HG02970 (cell line): Measurements from ENCODE around the gene ZBTB16.

ENCODE experiments used
- ATAC-seq: cut with Tn5 transposase; IDR thresholded peaks from one replicate; pipeline ENCODE4 v1.9.1; 2021; ENCODE audit warnings: mild to moderate bottlenecking, moderate library complexity, moderate number of reproducible peaks; ENCODE audit not compliant: unreplicated experiment, low FRiP score

The ZBTB16 gene

DNA sequence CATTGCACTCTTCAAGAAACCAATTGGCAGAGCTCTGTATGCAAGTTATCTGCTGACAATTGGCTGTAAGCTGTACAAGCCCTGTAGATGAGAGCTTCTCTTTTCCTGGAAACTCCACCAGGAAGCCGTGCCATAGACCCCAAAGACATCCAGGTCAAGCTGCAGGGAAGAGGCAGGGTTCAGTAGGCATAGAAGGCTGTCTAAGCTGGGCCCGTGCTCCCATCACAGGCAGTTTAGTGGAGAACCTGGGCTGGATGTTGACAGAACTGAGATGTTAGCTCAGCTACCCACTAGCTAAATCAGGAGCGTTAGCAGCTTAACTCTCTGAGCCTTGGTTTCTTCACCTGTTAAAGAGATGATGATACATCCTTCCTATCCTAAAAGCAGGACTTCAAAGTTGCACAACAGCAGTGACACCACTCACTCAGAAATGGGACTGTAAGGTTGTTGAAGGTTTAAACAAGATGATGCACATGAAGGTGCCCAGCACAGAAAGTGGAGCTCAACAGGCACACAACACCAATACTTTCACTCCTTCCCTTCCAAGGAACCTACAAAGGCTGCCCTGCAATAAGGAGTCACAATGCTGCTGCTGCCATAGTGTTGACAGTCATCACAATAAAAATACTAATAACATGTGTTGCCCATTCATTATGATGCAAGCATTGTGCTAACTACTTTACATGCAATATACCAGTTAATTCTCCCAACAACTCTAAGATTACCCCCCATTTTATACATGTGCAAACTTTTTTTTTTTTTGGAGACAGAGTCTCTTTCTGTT lies 115.4 kb downstream of the ZBTB16 start:
- no peak for ATAC-seq

- no peak for ATAC-seq
Observed at GRCh38 chr11:114175706-114176105, 116.2 kb downstream of the ZBTB16 start.

- ATAC-seq: no peak
Observed at GRCh38 chr11:114176321-114176720, 116.8 kb downstream of the ZBTB16 start.

DNA sequence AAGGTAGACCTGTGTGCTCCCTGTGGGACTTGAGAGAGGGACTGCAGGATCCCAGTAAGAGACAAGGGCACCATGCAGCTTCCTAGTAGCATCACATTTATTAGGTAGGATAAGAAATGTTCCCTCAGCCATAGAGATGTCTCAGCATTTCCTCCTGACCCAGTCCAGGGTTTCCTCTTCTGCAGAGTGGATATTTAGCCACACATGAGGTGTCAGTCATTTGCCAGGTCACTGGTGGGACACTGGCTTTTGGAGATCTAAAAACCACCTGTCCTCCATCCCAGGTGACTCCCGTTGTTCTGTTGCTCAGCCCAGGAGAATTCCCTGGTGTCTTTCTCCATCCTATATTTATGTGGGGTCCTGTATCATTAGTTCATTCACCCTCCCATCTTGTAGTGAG lies 119.1 kb downstream of the ZBTB16 start:
- ATAC-seq: no peak

DNA sequence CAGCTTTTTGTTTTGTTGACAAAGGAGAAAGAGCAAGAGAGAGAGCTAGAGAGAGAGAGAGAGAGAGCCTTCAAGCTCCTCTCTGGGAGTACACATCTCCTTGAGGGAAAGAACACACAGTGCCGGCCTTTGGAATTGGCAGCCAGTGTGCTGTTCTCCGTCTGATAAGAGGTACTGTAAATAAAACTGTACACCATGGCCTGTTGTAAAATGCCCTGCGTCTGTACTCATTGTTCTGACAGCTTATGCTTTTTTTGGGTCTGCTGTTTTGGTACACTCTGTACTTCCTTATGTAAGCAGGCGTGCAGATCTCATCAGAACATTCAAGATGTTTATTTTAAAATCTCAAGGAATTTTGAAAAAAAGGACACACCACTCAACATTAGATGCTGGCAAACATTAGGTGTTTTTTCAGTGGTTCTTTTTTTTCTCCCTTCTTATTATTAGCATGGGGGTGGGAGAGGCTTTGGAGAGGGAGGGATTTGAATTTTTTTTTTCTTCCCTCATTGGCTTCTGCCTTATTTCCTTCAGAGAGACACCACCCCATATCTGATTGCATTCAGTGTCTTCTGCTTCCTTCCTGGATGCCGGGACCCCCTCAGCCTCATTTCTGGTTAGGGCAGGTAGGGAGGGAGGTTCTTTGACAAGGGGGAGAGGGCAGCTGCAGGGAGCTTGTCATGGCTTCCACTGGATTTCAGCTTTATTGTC lies 119.9 kb downstream of the ZBTB16 start:
- ATAC-seq: no peak

GRCh38 chr11:114180301-114181055 lies 121.0 kb downstream of the ZBTB16 start:
- no peak for ATAC-seq

DNA sequence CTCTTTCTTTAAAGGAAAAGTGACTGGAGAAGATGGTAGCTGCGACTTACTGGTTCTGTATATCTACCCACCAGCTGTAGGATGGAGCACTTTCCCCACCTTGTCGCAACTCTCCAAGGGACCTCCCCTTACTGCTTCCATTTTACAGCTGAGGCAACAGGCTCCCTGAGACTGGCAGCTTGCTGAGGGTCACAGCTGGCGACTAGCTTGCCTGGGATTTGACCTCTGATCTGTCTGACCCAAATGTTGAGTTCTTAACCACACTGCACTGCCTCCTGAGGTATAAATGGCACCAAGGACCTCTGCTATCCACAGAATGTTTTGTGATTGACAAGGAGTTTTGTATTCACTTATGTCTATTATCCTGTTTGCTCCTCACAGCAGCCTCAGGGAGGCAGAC lies 121.7 kb downstream of the ZBTB16 start:
- ATAC-seq: no peak

DNA sequence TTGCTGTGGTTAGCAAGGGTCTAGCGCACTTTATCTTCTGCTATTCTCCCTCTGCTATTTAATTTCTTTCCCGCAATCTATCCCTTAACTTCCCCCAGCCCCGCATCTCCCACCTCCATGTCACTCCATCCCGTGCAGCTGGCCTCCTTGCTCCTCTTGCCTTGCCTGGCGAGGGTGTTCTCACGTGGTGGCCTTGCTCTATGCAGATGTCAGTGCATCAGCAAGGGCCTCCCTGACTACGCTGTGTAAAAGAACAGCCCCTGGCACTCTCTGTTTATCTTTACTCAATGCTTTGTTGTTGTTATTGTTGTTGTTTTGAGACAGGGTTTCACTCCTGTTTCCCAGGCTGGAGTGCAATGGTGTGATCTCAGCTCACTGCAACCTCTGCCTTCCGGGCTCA lies 122.2 kb downstream of the ZBTB16 start:
- no peak for ATAC-seq

DNA sequence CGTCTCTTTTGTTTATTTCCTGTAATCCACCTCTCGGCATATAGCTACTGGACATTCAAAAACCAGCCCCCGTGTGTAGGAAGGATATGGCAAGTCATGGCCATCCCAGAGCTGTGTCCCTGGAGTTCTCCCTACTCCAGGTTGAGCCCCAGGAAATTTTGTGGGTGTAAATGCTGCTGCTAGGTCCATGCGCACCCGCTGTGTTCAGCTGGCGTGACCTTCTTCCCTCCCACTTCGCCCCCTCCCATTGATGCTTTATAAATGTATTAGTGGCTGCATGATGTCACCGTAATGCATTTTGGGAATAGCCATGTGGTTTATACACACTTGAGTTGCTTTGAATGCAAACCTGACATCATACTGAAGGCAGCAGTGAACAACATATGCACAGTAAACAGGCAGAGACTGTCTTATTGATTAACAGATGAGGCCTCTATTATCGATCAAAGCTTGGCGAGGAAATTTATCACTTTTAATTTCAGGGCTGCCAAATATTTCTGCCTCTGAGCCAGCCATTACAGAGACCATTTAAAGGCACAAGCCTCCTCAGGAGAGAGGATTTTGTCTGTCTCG lies 123.0 kb downstream of the ZBTB16 start:
- no peak for ATAC-seq

DNA sequence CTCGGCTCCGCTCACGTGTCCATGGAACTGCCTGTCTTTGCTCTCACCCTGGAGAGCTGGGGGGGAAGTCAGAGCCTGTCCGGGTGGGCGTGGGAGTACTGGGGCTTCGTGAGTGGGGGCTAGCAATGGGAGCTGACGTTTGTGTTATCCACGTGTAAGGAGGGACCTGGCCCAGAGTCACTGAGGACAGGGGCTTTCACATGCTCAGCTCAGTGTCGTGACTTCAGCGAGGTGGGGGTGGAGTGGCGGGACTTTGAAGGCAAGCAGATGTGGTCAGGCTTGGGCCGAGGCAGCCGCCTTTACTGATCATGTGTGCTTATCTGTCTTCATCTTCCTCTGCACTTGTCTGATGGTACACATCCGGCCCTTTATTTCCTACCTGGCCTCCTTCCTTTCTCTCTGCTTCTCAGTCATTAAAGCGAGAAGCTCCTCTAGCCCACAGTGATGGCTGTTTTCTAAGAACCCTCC lies 123.6 kb downstream of the ZBTB16 start:
- ATAC-seq: no peak

DNA sequence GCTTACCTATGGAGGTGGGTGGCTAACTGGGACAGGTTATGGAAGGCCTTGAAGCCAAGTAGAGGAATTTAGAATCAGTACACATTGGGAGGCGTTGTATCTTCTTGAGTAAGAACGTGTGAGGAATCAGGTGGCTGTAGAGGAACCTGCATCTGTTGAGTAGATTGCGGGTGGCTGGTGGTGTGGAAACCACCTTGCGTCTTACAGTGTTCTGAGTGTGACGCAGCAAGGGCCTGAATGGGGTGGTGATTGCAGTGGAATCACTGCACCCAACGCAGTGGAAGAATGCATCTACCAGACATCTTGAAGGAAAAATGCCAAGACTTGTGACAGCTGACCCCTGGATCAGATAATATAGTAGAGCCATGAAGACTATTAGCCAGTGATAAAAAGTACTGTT lies 125.9 kb downstream of the ZBTB16 start:
- no peak for ATAC-seq

GRCh38 chr11:114187173-114187572 lies 127.7 kb downstream of the ZBTB16 start:
- no peak for ATAC-seq

- ATAC-seq: no peak
Observed at GRCh38 chr11:114188851-114189570, 129.5 kb downstream of the ZBTB16 start.

- no peak for ATAC-seq
Observed at GRCh38 chr11:114190630-114191029, 131.1 kb downstream of the ZBTB16 start.

DNA sequence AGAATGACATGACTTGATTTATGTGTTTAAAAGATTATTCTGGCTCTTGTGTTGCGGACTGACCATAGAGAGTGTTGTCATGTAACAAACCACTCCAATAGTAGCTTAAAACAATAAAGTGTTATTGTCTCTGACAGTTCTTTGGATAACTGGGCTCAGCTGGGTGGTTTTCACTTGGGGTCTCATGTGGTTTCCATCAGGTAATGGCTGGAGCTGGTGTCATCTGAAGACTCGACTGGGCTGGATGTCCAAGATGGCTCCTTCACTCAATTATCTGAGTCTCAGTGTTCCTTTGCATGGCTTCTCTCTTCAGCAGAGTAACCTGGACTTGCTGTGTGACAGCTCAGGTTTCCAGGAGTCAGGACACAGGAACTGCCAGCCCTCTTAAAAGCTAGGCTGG lies 132.4 kb downstream of the ZBTB16 start:
- no peak for ATAC-seq

DNA sequence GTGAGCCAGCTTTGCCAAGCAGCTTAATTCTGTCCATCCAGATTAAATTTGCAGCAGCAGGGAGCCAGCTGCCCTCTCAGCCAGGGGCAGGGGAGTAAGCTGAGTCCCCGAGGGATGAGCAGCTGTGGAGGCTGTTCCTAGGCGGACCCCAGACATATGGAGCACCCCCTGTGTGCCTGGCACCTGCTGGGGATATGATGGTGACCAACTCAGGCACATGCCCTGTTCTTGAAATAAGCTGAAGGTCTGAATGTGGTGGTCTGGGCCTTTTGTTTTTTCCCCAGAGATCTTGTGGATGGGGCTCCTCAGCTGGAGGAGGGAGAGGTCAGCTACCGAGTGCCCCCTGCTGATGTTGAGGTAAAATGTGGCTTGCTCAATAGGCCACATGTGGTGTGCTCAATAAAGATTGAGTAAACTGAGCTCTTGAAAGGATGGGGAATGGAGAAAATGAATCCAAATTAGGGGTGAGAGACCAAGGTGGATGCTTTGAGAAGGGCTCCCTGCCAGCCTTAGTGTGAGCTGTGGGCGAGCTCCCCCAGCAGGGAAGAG lies 133.4 kb downstream of the ZBTB16 start:
- no peak for ATAC-seq

- no peak for ATAC-seq
Observed at GRCh38 chr11:114193730-114194679, 134.5 kb downstream of the ZBTB16 start.

DNA sequence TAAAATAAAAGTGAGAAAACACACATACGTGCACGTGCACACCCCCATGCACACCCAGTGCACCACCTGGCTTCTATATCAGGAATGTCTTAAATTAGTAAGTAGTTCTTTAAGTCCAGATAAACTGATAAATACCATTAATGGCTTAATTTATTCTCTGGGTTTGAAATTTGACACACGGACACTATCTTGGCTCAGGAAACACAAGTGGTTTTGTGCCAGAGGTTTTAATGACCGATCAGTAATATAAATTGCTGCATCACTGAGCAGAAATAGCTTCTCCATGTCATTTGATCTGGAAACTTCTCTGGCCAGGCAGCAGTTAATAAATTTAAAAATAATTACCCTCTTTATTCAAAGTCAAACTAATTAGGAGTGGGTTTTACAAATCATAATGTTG lies 135.2 kb downstream of the ZBTB16 start:
- ATAC-seq: no peak

- ATAC-seq: no peak
Observed at GRCh38 chr11:114195151-114195550, 135.6 kb downstream of the ZBTB16 start.
